ENCODE data around the gene FMNL3.

FMNL3 gene

GRCh38 chr12:49655595-49656236 lies 51.5 kb downstream of the FMNL3 start:
- TF ChIP-seq, protein P1, sequence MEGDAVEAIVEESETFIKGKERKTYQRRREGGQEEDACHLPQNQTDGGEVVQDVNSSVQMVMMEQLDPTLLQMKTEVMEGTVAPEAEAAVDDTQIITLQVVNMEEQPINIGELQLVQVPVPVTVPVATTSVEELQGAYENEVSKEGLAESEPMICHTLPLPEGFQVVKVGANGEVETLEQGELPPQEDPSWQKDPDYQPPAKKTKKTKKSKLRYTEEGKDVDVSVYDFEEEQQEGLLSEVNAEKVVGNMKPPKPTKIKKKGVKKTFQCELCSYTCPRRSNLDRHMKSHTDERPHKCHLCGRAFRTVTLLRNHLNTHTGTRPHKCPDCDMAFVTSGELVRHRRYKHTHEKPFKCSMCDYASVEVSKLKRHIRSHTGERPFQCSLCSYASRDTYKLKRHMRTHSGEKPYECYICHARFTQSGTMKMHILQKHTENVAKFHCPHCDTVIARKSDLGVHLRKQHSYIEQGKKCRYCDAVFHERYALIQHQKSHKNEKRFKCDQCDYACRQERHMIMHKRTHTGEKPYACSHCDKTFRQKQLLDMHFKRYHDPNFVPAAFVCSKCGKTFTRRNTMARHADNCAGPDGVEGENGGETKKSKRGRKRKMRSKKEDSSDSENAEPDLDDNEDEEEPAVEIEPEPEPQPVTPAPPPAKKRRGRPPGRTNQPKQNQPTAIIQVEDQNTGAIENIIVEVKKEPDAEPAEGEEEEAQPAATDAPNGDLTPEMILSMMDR (IDR thresholded peaks at IDR 0.05; ENCODE audit: borderline replicate concordance, control extremely low read depth, extremely low read depth, insufficient read depth, missing control alignments): no peak
- in situ Hi-C loops (cut with MboI; ENCODE audit: low sequenced_read_pairs, unreplicated experiment): no loop called here
- DNase-seq (ENCODE audit: low spot score): no peak

DNA sequence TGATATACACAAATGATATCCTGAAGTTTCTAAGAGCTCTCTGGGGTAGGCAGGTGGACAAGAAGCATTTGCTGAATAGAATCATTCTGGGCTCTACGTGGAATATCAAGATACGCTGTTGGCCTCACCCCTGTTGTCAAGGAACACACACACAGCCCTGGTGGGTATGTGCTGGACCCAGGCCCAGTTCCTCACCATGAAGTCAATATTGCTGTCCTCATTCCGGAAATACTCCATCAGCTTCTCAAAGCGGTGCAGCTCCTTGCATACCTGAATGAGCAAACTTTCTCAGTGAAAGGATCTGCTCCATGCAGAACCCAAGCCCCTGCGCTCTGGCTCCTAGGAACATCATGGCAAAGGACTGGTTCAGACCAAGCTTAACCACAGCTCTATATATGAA lies 52.5 kb downstream of the FMNL3 start:
- TF ChIP-seq, protein P1 (IDR thresholded peaks at IDR 0.05; ENCODE audit: borderline replicate concordance, control extremely low read depth, extremely low read depth, insufficient read depth, missing control alignments): no peak
- in situ Hi-C loops (cut with MboI; ENCODE audit: low sequenced_read_pairs, unreplicated experiment): no loop called here
- DNase-seq (ENCODE audit: low spot score): no peak

DNA sequence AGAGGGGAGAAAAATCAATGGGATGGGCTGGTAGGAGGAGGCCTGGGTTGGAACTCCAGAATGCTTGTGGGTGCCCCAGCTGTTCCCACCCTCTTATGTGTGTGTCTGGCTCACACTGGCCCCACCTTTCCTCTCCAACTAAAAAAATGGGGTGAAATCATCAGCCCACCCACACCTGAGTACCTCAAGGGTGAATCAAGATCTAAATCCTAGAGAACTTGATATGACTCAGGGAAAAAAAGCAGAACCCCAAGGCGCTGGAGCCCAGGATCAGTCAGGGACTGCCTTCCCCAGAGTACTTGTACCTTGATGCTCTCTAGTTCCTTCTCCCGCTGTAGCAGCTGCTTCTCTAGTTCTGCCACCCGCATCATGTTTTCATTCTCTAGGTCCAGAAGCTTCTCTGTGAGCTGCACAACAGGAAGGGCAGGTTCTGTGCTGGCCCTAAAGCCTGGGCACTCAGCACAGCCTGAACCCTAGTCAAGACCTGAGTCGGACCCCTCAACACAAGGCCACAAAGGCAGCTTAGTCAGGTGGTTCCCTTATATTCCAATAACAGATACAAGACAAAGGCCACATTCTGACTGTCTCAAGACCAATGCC lies 54.2 kb downstream of the FMNL3 start:
- DNase-seq (ENCODE audit: low spot score): no peak
- in situ Hi-C loops (cut with MboI; ENCODE audit: low sequenced_read_pairs, unreplicated experiment): no loop called here
- TF ChIP-seq, protein P1 (IDR thresholded peaks at IDR 0.05; ENCODE audit: borderline replicate concordance, control extremely low read depth, extremely low read depth, insufficient read depth, missing control alignments): no peak

- DNase-seq (ENCODE audit: low spot score): no peak
- TF ChIP-seq, protein P1 (IDR thresholded peaks at IDR 0.05; ENCODE audit: borderline replicate concordance, control extremely low read depth, extremely low read depth, insufficient read depth, missing control alignments): no peak
- in situ Hi-C loops (cut with MboI; ENCODE audit: low sequenced_read_pairs, unreplicated experiment): no loop called here
These were observed 55.4 kb downstream of the FMNL3 start for GRCh38 chr12:49651855-49652254.

- DNase-seq (ENCODE audit: low spot score): no peak
- in situ Hi-C loops (cut with MboI; ENCODE audit: low sequenced_read_pairs, unreplicated experiment): no loop called here
- TF ChIP-seq, protein P1 (IDR thresholded peaks at IDR 0.05; ENCODE audit: borderline replicate concordance, control extremely low read depth, extremely low read depth, insufficient read depth, missing control alignments): no peak
These were observed 57.3 kb downstream of the FMNL3 start for GRCh38 chr12:49649892-49650291.

- DNase-seq (ENCODE audit: low spot score): no peak
- TF ChIP-seq, protein P1 (IDR thresholded peaks at IDR 0.05; ENCODE audit: borderline replicate concordance, control extremely low read depth, extremely low read depth, insufficient read depth, missing control alignments): no peak
- in situ Hi-C loops (cut with MboI; ENCODE audit: low sequenced_read_pairs, unreplicated experiment): no loop called here
These were observed 57.8 kb downstream of the FMNL3 start for GRCh38 chr12:49649445-49649844.
